ES-I3 (cell line): ENCODE results near the gene PCP4L1.
"Not testable (repeated sequence)": the region's sequence is repeated elsewhere in the genome, so short reads cannot be mapped to it uniquely, and the experiment has no call there.

Experiments used
- H3K36me3 ChIP-seq: 2 replicates; pipeline ENCODE4 v1.6.1; 2013; ENCODE audit warnings: mild to moderate bottlenecking, low read length, control low read depth, moderate library complexity; ENCODE audit not compliant: insufficient read depth
- H3K4me1 ChIP-seq: 2 replicates; pipeline ENCODE4 v1.6.1; 2013; ENCODE audit warnings: mild to moderate bottlenecking, control low read depth, low read length; ENCODE audit not compliant: insufficient read depth
- H3K9ac ChIP-seq: 2 replicates; pipeline ENCODE4 v1.6.1; 2013; ENCODE audit warnings: low read depth, mild to moderate bottlenecking, low read length, moderate library complexity
- H3K9me3 ChIP-seq: 2 replicates; pipeline ENCODE4 v1.6.1; 2013; ENCODE audit warnings: mild to moderate bottlenecking, low read length, moderate library complexity; ENCODE audit not compliant: control insufficient read depth, insufficient read depth

Gene PCP4L1

GRCh38 chr1:161244888-161245287, 13.7 kb upstream of the PCP4L1 start:
- H3K36me3 ChIP-seq, result no peaks in the 10 kb centered on the region
- no peak overlapping the region for H3K9ac ChIP-seq
- H3K4me1 ChIP-seq, result no peaks in the 10 kb centered on the region
- no peaks in the 10 kb centered on the region for H3K9me3 ChIP-seq

GRCh38 chr1:161250100-161250499, 8.4 kb upstream of the PCP4L1 start:
- not testable (repeated sequence) for H3K9ac ChIP-seq, H3K9me3 ChIP-seq, H3K36me3 ChIP-seq, H3K4me1 ChIP-seq

- Histone ChIP-seq H3K9me3 (no peaks in the 10 kb centered on the region), H3K4me1 (no peaks in the 10 kb centered on the region), H3K9ac (no peak overlapping the region), H3K36me3 (no peaks in the 10 kb centered on the region)
These were observed 7.7 kb upstream of the PCP4L1 start for GRCh38 chr1:161250829-161251228.

GRCh38 chr1:161251579-161251978, 7.0 kb upstream of the PCP4L1 start:
- Histone ChIP-seq H3K9me3 (no peaks in the 10 kb centered on the region), H3K9ac (no peak overlapping the region), H3K36me3 (no peaks in the 10 kb centered on the region)

GRCh38 chr1:161255302-161255701, 3.2 kb upstream of the PCP4L1 start:
- not testable (repeated sequence) for H3K36me3 ChIP-seq, H3K9me3 ChIP-seq

More at GRCh38 chr1:161251579-161251978, 7.0 kb upstream of the PCP4L1 start:
- no peaks in the 10 kb centered on the region for H3K4me1 ChIP-seq

GRCh38 chr1:161255955-161256520, 2.5 kb upstream of the PCP4L1 start:
- H3K36me3 ChIP-seq, H3K4me1 ChIP-seq, H3K9me3 ChIP-seq, H3K9ac ChIP-seq: not testable (repeated sequence)

More at GRCh38 chr1:161255302-161255701, 3.2 kb upstream of the PCP4L1 start:
- H3K4me1 ChIP-seq, H3K9ac ChIP-seq: not testable (repeated sequence)

- not testable (repeated sequence) for H3K9ac ChIP-seq, H3K4me1 ChIP-seq, H3K9me3 ChIP-seq, H3K36me3 ChIP-seq
These were observed 1.4 kb upstream of the PCP4L1 start for GRCh38 chr1:161257109-161257508.

GRCh38 chr1:161259345-161259702, 779 bp downstream of the PCP4L1 start:
- peak overlapping the region; percentile 58; the same call in 1 of the 2 replicates for H3K9ac ChIP-seq
- 0 out of 2 replicates have a peak, but pooled peaks cover 5% of the 10 kb centered on the region for H3K4me1 ChIP-seq
- H3K9me3 ChIP-seq, result 0 out of 2 replicates have a peak, but pooled peaks cover 2% of the 10 kb centered on the region
- no peaks in the 10 kb centered on the region for H3K36me3 ChIP-seq

GRCh38 chr1:161259765-161260164, 1.2 kb downstream of the PCP4L1 start:
- H3K9ac ChIP-seq, result no peak overlapping the region
- 0 out of 2 replicates have a peak, but pooled peaks cover 2% of the 10 kb centered on the region for H3K9me3 ChIP-seq
- H3K4me1 ChIP-seq, result 0 out of 2 replicates have a peak, but pooled peaks cover 5% of the 10 kb centered on the region
- H3K36me3 ChIP-seq, result no peaks in the 10 kb centered on the region

GRCh38 chr1:161260376-161261260, 2.1 kb downstream of the PCP4L1 start:
- Histone ChIP-seq H3K4me1 (0 out of 2 replicates have a peak, but pooled peaks cover 5% of the 10 kb centered on the region), H3K9me3 (0 out of 2 replicates have a peak, but pooled peaks cover 2% of the 10 kb centered on the region), H3K36me3 (no peaks in the 10 kb centered on the region), H3K9ac (no peak overlapping the region)

GRCh38 chr1:161261261-161262235, 3.0 kb downstream of the PCP4L1 start:
- 0 out of 2 replicates have a peak, but pooled peaks cover 2% of the 10 kb centered on the region for H3K9me3 ChIP-seq
- H3K4me1 ChIP-seq, result peaks cover 12% of the 10 kb centered on the region
- no peak overlapping the region for H3K9ac ChIP-seq
- H3K36me3 ChIP-seq, result no peaks in the 10 kb centered on the region

- Histone ChIP-seq H3K36me3 (no peaks in the 10 kb centered on the region), H3K9ac (no peak overlapping the region), H3K9me3 (no peaks in the 10 kb centered on the region), H3K4me1 (peaks cover 21% of the 10 kb centered on the region)
These were observed 6.8 kb downstream of the PCP4L1 start for GRCh38 chr1:161265305-161265704.

- Histone ChIP-seq H3K9ac (no peak overlapping the region), H3K4me1 (peaks cover 19% of the 10 kb centered on the region), H3K36me3 (no peaks in the 10 kb centered on the region)
These were observed 7.7 kb downstream of the PCP4L1 start for GRCh38 chr1:161266202-161266601.

GRCh38 chr1:161266836-161267235, 8.3 kb downstream of the PCP4L1 start:
- Histone ChIP-seq H3K9me3 (no peaks in the 10 kb centered on the region), H3K9ac (no peak overlapping the region), H3K4me1 (peaks cover 16% of the 10 kb centered on the region), H3K36me3 (no peaks in the 10 kb centered on the region)

More at GRCh38 chr1:161266202-161266601, 7.7 kb downstream of the PCP4L1 start:
- H3K9me3 ChIP-seq, result no peaks in the 10 kb centered on the region
